Measurements from ENCODE around the gene METTL22. TPM values are rescaled to one million over a fixed set of nuclear protein-coding genes. Genes with fewer than 3 reads are reported as not detected.

METTL22 gene
- total and polyA plus RNA-seq, 2 donors (not counting 3 experiments of a cell fraction or from before 2014, with no cell fraction given), result 42.0 to 52.6 TPM

DNA sequence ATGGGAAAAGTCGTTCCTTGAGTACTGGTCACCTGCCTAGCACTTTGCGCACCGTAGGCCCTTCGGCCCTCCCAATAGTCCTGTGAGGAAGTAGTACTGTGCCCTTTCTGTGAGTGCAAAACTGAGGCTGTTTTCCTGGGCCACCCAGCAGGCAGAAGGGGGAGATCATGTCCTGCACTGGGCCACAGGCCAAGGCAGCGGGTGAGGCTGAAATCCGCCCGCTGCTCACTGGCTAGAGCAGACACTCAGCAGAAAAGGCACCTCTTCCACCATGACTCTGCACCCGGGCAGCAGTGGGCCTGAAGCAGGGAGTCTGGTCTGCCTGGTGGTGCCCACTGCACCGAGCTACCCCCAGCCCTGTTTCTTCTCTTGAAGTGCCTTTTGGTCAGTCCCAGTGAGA lies 20.2 kb downstream of the METTL22 start:
- no TSS peak for BruUV-seq (replicated peaks)
- Histone ChIP-seq H3K4me3 (replicated peaks in 1 of 3; ENCODE audit: insufficient read depth in 1 of 3, low read depth in 1 of 3, low read length in 3 of 3) (no peak overlapping the region), H3K9ac (replicated peaks; ENCODE audit: extremely low read depth, insufficient read depth, low read length) (no peak overlapping the region), H3K9me3 (replicated peaks; ENCODE audit: control insufficient read depth, insufficient read depth, low read length) (no peaks in the 10 kb centered on the region), H3K36me3 (ENCODE audit: control insufficient read depth in 2 of 2, extremely low read depth in 1 of 2, insufficient read depth in 2 of 2, low read length in 2 of 2) (peaks cover 24 to 64% of the 10 kb centered on the region in 2 experiments), H3K27me3 (ENCODE audit: control insufficient read depth in 2 of 2, insufficient read depth in 2 of 2, low read length in 2 of 2) (no peaks in the 10 kb centered on the region), H3K9me1 (replicated peaks; ENCODE audit: control insufficient read depth, extremely low read depth, insufficient read depth, low read length) (no peaks in the 10 kb centered on the region), H3K4me1 (ENCODE audit: control insufficient read depth, extremely low read depth, insufficient read depth, low read length) (no peaks in the 10 kb centered on the region), H3K79me2 (ENCODE audit: control insufficient read depth, insufficient read depth, low read length) (no peaks in the 10 kb centered on the region), H3K27ac (ENCODE audit: insufficient read depth, low read depth, low read length) (no peak overlapping the region), H3K4me2 (ENCODE audit: insufficient read depth, low read length) (no peak overlapping the region), H2AFZ (ENCODE audit: low read depth, low read length) (no peak overlapping the region), H4K20me1 (replicated peaks; ENCODE audit: control insufficient read depth, extremely low read depth, insufficient read depth, low read length) (no peaks in the 10 kb centered on the region)
- ChIA-PET CTCF (interaction anchor here (1.2 to 2.2 kb wide), 2 partner anchors 11 to 238 kb away, joined by 3 to 8 read pairs; no protein-coding TSS in a partner anchor), POLR2A (no interaction called here)
- DNase-seq (ENCODE audit: low read depth, low spot score) (no peak), FAIRE-seq (no peak)
- dilution Hi-C loops (cut with MboI; ENCODE audit: extremely low pct_ligation_motif_present, low sequenced_read_pairs), result no loop called here
- intact Hi-C loops (cut with micrococcal nuclease), result no loop called here
- TF ChIP-seq EZH2 (IDR thresholded peaks at IDR 0.05; ENCODE audit: borderline replicate concordance, low read depth, low read length, severe bottlenecking), result no peak
- TF ChIP-seq FOS (IDR thresholded peaks at IDR 0.05; ENCODE audit: borderline replicate concordance, insufficient read depth, low read length), result no peak
- no peak for TF ChIP-seq GATA2 (IDR thresholded peaks at IDR 0.05; ENCODE audit: insufficient read depth, insufficient read length, low read depth, low read length)
- no peak for TF ChIP-seq POLR2AphosphoS5 (IDR thresholded peaks at IDR 0.05; ENCODE audit: insufficient read depth, low read depth, low read length)
- no peak for TF ChIP-seq MYC (IDR thresholded peaks at IDR 0.05; ENCODE audit: low read depth, low read length)
- no peak for TF ChIP-seq POLR2A (IDR thresholded peaks at IDR 0.05; ENCODE audit: low read depth, low read length)
- TF ChIP-seq MAX (IDR thresholded peaks at IDR 0.05; ENCODE audit: insufficient read depth, insufficient read length), result no peak
- TF ChIP-seq JUN (IDR thresholded peaks at IDR 0.05; ENCODE audit: borderline replicate concordance, insufficient read depth, insufficient read length, low read depth), result no peak
- no peak for TF ChIP-seq CTCF (IDR thresholded peaks at IDR 0.05; ENCODE audit: extremely low read depth in 1 of 2, insufficient read depth in 1 of 2, low read depth in 1 of 2, low read length in 2 of 2)
